RWPE2 (cell line): ENCODE results near the gene JMJD7.

ENCODE experiments used
- ATAC-seq: fragments of 200-7000 bp; cut with Tn5 transposase; 3 replicates; pipeline ENCODE4 v1.9.1; 2021; ENCODE audit warnings: low read depth
- DNase-seq: peaks from one replicate; pipeline ENCODE4 v3.0.0-alpha.2; 2020; ENCODE audit warnings: low spot score
- H3K27ac ChIP-seq: fragments of 450-650 bp; 2 replicates; pipeline ENCODE4 v1.5.1; 2017; ENCODE audit warnings: mild to moderate bottlenecking; ENCODE audit not compliant: poor library complexity, severe bottlenecking
- H3K27me3 ChIP-seq: fragments of 250-450 bp; sonication (Bioruptor Pico); 2 replicates; pipeline ENCODE4 v1.5.1; 2021; ENCODE audit warnings: mild to moderate bottlenecking, moderate library complexity; ENCODE audit not compliant: insufficient read depth, poor library complexity, severe bottlenecking
- H3K36me3 ChIP-seq: fragments of 250-450 bp; sonication (Bioruptor Pico); 2 replicates; pipeline ENCODE4 v1.5.1; 2020; ENCODE audit warnings: low read depth, mild to moderate bottlenecking, moderate library complexity
- H3K4me1 ChIP-seq: fragments of 250-450 bp; sonication (Bioruptor Pico); 2 replicates; pipeline ENCODE4 v1.5.1; 2021; ENCODE audit warnings: mild to moderate bottlenecking, moderate library complexity; ENCODE audit not compliant: insufficient read depth, poor library complexity, severe bottlenecking
- H3K4me3 ChIP-seq: fragments of 250-450 bp; sonication (Bioruptor Pico); 2 replicates; pipeline ENCODE4 v1.5.1; 2021; ENCODE audit warnings: mild to moderate bottlenecking, moderate library complexity; ENCODE audit not compliant: severe bottlenecking
- H3K9me3 ChIP-seq: fragments of 250-450 bp; sonication (Bioruptor Pico); 2 replicates; pipeline ENCODE4 v1.5.1; 2021; ENCODE audit warnings: mild to moderate bottlenecking, moderate library complexity; ENCODE audit not compliant: severe bottlenecking
- TF ChIP-seq, protein P1 (sequence below): fragments of 450-650 bp; IDR thresholded peaks from one replicate; pipeline ENCODE4 v1.5.1; 2017; ENCODE audit warnings: mild to moderate bottlenecking, moderate library complexity; ENCODE audit not compliant: poor library complexity, severe bottlenecking

JMJD7 gene

DNA sequence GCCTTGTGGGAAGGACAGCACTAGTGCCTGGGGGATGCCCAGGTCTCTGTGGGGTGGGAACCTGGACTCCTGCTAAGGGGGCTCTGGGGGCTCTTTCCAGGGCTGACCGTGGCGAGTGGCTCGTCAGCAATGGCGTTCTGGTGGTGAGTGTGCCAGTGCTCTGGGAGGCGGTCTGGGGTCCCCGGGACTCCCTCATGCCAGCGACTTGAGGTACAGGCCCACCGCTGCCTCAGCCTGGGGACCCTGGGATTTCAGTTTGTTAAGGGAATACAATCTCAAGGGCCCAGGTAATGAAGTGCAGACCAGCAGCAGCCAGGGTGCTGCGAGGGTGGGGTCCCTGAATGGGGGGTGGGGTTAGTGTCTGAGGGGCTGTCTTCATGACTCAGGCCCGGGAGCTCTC lies 13.2 kb downstream of the JMJD7 start:
- peaks cover 12% of the 10 kb centered on the region; the same call in 1 of the 2 replicates for H3K36me3 ChIP-seq
- H3K4me3 ChIP-seq: no peak overlapping the region
- ATAC-seq (no peak), DNase-seq (no peak)
- no peaks in the 10 kb centered on the region for H3K9me3 ChIP-seq
- TF ChIP-seq, protein P1, sequence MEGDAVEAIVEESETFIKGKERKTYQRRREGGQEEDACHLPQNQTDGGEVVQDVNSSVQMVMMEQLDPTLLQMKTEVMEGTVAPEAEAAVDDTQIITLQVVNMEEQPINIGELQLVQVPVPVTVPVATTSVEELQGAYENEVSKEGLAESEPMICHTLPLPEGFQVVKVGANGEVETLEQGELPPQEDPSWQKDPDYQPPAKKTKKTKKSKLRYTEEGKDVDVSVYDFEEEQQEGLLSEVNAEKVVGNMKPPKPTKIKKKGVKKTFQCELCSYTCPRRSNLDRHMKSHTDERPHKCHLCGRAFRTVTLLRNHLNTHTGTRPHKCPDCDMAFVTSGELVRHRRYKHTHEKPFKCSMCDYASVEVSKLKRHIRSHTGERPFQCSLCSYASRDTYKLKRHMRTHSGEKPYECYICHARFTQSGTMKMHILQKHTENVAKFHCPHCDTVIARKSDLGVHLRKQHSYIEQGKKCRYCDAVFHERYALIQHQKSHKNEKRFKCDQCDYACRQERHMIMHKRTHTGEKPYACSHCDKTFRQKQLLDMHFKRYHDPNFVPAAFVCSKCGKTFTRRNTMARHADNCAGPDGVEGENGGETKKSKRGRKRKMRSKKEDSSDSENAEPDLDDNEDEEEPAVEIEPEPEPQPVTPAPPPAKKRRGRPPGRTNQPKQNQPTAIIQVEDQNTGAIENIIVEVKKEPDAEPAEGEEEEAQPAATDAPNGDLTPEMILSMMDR: no peak
- H3K27me3 ChIP-seq: no peaks in the 10 kb centered on the region
- H3K4me1 ChIP-seq: peaks cover 7% of the 10 kb centered on the region
- H3K27ac ChIP-seq: no peak overlapping the region

DNA sequence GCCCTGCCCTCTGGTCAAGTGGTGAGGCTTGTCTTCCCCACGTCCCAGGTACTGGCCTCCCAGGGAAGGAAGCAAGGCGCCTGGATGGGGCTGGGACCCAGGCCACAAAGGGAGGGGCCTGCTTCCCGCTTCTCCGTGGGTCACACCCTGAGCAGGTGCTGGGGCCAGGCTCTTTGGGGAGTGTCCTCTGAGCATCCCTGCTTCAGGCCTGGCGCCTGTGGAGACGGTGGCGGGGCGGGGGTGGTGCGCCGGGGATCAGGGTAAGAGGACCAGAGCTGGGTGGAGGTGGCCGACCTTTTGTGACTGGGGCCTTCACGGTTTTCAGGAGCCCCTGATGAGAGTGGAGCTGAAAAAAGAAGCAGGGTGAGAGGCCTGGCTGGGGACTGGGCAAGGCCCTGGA lies 14.3 kb downstream of the JMJD7 start:
- DNase-seq (no peak), ATAC-seq (no peak)
- peaks cover 12% of the 10 kb centered on the region; the same call in 1 of the 2 replicates for H3K36me3 ChIP-seq

GRCh38 chr15:41843571-41843970 lies 15.7 kb downstream of the JMJD7 start:
- Histone ChIP-seq H3K4me1 (peaks cover 2% of the 10 kb centered on the region), H3K9me3 (no peaks in the 10 kb centered on the region), H3K27ac (no peak overlapping the region), H3K27me3 (no peaks in the 10 kb centered on the region), H3K36me3 (0 out of 2 replicates have a peak, but pooled peaks cover 6% of the 10 kb centered on the region), H3K4me3 (no peak overlapping the region)
- TF ChIP-seq, protein P1: no peak
- no peak for DNase-seq
- no peak; the same call in 2 of the 3 replicates for ATAC-seq

More for the DNA sequence above, 14.3 kb downstream of the JMJD7 start:
- Histone ChIP-seq H3K27ac (no peak overlapping the region), H3K4me3 (no peak overlapping the region), H3K4me1 (peaks cover 7% of the 10 kb centered on the region), H3K9me3 (no peaks in the 10 kb centered on the region), H3K27me3 (no peaks in the 10 kb centered on the region)
- TF ChIP-seq, protein P1: no peak

GRCh38 chr15:41844814-41845213 lies 16.9 kb downstream of the JMJD7 start:
- ATAC-seq (no peak), DNase-seq (no peak)
- Histone ChIP-seq H3K4me3 (no peak overlapping the region), H3K9me3 (no peaks in the 10 kb centered on the region), H3K27ac (no peak overlapping the region), H3K4me1 (peaks cover 8% of the 10 kb centered on the region), H3K27me3 (no peaks in the 10 kb centered on the region), H3K36me3 (0 out of 2 replicates have a peak, but pooled peaks cover 6% of the 10 kb centered on the region)
- TF ChIP-seq, protein P1: no peak

DNA sequence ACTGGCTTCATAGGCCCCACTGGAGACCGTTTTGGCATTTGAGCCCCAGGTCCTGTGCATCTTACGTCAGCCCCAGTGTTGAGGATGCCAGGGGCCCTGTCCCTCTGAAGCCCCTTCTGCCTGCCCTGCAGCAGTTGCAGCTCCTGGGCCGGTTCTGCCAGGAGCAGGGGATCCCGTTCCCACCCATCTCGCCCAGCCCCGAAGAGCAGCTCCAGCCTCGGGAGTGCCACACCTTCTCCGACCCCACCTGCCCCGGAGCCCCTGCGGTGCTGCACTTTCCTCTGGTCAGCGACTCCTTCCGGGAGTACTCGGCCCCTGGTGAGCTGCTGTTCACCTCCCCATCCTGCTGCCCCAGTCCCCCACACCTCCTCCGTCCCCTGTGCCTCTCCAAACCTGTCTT lies 19.3 kb downstream of the JMJD7 start:
- H3K27ac ChIP-seq: no peak overlapping the region
- no peaks in the 10 kb centered on the region for H3K9me3 ChIP-seq
- H3K4me3 ChIP-seq: no peak overlapping the region
- H3K27me3 ChIP-seq: no peaks in the 10 kb centered on the region
- TF ChIP-seq, protein P1: no peak
- no peaks in the 10 kb centered on the region for H3K36me3 ChIP-seq
- ATAC-seq (no peak), DNase-seq (no peak)
- peaks cover 13% of the 10 kb centered on the region for H3K4me1 ChIP-seq
